Left hindlimb (tissue), 1 donor: ENCODE results near the gene ATF6B.

Experiments
- DNase-seq: peaks from one replicate; pipeline ENCODE4 v3.0.0-alpha.2; 2018

ATF6B gene

DNA sequence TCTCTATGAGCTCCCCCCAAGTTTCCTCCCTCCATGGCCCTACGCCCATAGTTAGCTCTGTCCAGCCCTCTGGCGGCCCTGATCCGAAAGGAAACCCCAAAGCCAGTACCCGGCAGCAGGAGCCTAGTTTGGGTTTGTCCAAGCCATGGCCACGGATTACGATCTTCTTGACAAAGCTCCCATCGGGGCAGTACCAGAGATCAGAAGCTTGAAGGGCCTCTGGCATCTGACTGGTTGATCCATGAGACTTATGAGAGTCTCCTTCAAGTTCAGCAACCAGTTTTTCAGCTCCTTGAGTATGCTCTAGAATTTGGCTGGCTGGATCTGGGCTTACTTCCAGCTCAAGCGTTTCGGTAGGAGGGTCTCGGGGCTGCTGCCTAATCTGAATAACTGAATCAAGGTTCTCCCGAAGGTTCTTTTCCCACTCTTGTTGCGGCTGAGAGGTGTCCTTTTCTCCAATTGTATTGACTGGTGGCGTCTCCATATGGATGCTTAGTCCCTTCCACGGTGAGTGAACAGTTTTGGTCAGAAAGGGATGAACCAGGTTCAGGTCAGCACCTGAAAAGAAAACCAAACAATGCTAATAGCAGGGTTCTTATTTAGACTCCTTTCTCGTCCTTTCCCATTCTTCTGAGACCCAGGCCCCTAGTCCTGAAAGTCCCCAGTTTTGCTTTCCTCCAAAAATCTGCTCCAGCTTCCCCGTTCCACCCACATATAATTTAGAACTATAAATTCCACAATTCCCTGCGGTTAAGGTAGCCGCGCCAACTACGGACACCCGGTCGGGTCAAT lies 1.4 kb upstream of the ATF6B start:
- no peak for DNase-seq

DNA sequence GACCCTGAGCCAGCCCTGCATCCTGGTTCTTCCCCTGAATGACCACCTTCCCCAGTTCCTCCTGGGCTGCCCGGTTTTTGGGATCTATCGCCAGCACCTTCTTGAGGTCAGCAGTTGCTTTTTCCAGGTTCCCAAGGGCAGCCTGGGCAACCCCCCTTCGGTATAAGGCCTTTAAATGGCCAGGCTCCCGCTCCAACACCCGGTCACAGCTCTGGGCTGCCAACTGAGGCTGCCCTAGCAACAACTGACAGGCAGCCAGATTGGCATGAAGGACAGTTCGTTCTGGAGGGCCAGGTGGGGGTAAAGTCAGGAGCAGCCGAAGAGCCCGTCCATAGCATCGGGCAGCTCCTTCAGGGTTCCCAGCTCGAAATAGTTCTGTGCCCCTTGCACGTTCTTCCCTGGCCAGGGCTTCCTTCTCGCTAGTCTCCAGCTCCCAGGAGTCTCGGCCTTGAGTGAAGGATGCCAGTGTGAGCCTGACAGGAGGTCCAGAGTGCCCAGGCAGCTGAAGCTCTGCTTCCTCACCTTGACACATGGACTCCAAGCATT lies 778 bp upstream of the ATF6B start:
- DNase-seq = peak; percentile 39

DNA sequence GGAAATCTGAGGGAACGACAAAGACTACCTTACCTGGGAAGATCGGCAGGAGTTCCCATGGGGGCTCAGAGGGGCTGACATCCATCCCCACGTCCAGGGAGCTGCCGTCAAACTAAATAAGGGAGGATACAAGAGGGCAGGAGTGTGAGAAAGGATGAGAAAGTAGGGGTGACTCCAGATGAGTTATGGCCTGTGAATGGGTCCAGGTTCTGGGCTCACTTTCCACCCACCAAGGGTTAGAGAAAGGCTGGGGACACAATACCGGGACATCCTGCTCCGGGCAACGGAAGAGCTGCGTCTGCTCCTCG lies 683 bp downstream of the ATF6B start:
- no peak for DNase-seq

DNA sequence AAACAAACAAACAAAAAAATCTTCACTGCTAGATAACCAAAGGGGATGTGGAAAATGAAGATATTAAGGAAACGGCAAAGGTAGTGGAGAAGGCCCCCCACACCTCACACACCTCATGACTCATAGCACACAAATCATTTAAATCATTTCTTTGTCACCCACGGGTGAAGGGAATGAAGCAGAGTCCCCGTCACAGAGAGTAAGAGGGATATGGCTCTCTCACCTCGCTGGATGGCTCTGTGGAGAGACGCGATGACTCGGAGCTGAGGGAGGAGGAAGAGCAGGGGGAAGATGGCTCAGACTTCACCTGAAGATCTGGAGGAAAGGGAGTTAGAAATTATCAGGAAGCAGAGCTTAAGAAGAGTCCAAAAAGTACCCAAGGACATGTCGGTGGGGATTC lies 1.2 kb downstream of the ATF6B start:
- no peak for DNase-seq

DNA sequence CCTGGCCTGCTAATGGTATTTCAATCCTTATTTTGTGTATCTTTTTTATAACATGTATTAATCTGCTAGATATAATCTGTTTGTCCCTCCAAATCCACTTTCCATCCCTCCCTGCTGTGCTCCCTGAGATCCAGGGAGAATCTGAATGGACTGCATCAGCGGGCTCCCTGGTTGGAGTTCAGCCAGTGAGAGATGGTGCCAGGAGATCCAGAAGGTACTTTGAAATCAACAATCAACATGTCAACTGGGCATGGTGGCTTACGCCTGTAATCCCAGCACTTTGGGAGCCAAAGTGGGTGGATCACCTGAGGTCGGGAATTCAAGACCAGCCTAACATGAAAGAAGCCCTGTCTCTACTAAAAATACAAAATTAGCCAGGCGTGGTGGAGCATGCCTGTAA lies 4.4 kb downstream of the ATF6B start:
- DNase-seq = no peak

DNA sequence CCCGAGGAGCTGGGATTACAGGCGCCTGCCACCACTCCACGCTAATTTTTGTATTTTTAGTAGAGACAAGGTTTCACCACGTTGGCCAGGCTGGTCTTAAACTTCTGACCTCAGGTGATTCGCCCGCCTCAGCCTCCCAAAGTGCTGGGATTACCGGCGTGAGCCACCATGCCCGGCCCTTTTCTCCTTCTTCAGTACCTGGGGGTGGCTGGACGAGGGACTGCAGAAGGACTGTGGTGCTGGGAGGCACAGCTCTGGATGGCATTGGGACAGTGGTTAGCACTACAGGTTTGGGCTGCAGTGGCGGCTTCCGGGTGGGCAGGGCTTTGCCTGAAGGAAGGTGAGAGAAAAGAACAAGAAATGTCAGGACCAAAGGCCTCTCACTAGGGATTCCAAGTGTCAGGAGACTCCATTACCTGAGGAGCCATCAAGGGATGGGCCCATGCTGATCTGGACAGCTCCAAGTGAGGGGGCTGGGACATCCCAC lies 7.4 kb downstream of the ATF6B start:
- peak; percentile 10 for DNase-seq

DNA sequence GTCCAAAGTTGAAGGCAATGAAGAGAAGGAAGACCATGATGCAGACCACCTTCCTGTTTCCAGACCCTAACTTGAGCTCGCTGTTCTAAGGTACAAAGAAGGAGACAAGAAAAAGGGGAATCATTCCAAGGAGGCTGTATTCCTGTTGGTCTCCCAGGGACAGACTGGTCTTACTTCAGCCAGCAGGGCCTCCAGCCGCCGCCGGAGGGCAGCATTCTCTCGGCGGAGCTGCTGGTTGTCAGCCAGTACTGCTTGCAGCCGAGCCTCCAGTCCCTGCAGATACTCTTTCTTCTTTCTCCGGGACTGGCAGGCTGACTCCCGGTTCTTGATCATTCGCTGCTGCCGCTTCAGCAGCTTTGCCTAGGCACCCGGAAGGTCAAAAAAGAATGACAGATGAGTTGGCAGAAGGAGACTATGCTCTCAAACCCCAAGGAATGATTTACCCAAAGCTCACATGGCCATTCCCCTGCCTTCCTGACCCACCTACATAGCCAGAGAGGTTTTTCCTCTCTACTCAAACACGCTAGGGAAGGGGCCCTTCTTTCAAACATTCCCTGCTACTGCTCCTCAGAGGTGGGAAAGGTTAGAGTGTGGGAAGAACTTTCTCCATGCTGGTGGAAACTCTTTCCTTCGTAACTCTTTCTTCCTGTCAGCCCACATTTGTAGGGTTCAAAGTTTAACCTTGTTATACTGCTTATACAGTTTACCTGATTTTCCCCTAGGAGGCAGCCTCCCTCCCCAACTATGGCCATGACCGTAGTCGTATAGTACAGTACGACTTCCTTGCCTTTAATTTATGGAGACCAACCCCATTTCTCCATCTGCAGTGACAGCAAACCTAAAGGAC lies 9.0 kb downstream of the ATF6B start:
- peak; percentile 88 for DNase-seq

DNA sequence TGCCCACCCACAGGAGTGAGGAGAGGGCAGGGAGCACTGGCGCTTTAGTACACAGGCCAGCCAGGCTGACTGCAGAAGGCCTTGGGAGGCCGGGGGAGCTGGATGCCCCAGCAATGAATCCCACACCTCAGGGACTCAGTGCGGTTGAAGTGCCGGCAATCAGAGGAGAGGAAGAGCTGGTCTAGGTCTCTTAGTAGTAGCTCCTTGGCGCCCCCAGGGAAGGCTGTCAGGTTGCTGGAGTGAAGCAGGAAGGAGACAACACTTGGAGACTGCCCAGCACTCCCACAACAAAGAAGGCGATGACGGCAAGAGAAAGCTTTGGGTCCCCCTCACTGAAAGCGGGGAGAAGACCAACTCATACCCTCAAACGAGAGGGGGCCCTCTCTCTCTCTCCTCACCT lies 10.6 kb downstream of the ATF6B start:
- no peak for DNase-seq

DNA sequence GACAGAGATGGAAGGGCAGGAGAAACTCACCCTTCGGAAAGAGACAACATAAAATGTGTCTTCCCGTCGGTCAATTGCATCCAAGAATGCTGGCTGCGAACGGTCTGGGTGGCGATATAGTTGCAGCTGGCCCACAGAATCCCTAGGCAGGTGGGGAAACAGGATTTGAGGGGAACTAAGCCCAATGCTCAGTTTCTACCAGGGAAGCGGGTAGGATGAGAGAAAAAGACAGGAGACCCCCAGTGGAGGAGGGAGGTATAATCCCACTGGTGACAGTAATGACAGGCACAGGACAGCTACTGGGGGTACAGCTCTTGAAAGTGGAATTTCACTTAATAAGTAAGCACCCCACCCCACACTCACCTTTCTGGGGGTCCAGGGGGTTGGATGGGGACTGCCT lies 11.4 kb downstream of the ATF6B start:
- DNase-seq = peak; percentile 25

DNA sequence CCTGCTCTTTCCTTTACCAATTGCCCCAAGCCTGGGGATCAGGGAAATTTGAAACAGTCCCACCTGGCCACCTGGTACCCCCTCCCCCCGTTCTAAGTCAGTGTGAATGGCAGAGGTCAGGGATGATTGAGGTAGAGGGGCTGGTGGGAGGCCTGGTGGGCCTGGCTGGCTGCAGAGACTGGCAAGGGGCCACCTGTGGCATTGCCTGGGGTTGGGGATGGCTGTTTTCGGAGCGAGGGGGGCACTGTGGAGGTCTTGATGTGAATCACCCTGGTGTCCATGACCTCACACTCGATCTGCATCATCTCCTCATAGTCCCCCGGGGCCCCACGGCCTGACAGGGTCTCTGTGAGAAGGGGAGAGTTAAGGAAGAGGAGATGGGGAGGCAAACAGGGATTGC lies 12.4 kb downstream of the ATF6B start:
- no peak for DNase-seq

DNA sequence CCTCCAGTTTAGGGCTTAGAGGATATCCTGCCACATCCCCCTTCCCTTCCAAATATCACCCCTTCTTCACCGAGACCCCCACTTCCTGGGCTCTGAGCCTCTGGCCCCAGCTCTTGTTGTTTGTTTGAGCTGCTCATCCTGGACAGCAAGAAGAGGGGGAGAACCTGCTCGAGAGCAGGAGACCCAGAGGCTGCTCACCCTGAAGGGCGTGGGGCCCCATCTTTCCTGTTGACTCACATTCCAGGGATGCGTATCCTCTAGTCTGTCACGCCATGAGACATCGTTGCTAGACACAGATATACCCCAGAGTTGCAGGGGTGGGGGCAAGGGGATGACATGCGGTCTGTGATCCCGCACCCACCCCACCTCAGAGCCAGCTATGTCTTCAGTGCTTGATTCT lies 13.2 kb downstream of the ATF6B start:
- peak; percentile 42 for DNase-seq

DNA sequence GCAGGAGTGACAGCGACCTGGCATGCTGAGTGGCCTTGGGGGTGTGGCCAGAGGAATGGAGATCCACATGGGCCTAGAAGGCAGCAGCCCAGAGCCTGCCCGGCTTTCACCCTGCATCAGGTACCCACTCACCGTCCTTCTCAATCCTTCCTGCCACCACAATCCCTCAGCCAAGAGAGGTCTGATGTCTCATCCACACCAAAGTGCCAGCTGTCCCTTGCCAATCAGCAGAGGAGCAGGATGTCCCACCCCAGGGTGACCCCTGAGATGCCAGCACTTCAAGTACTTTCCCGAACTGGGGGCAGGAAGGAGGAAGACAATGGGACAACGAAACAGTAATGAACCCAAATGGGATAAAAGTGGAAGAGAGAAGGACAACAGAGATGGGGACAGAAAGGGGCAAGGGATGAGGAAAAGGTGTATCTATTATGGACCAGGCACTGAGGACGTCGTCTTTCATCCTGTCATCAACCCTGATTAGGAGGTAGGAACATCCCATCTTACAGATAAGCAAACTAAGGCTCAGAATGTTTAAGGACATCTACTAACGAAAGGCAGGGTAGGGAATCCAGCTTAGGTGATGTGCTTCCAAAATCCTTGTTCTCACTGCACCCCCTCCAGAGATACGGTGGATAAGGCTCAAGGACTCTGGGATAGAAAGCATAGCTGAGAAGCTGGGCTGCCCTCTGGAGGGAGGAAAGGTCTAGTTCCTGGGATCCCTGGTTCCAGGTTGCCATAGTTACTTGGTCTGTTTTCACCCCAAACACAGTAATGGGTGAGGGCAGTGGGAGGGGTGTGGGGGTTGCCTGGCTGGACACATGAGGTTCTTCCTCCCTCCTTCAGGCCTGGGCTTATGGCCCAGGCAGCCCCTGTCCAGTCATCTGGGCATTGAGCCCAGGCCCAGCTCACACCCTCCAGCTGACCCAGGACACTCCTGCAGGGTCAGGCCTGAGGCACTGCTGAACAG lies 14.4 kb downstream of the ATF6B start:
- DNase-seq = peak; percentile 92

DNA sequence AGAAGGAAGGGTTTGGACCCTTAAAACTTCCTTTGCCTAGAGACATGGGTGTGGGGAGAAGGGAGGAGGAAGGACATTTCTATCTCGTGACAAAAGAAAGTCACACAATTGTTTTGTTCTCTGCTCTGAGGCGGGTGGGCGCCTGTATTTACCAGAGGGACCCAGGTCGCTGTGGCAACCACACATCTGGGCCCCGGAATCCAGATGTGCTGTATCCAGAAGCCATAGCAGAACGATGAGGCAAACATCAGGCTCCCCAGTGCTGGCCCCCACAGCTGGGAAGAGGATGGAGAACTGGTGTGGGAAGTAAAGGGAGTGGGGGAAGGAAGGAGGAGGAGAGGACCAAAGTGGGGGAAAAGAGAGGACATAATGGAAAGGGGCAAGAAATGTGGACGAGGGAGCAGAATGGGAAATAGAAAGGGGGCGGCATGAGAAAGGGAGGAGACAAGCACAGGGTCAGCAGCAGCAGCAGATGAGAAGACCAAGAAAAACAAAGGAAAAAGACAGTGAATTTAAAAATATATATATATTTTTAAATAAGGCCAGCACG lies 15.5 kb downstream of the ATF6B start:
- peak; percentile 91 for DNase-seq

DNA sequence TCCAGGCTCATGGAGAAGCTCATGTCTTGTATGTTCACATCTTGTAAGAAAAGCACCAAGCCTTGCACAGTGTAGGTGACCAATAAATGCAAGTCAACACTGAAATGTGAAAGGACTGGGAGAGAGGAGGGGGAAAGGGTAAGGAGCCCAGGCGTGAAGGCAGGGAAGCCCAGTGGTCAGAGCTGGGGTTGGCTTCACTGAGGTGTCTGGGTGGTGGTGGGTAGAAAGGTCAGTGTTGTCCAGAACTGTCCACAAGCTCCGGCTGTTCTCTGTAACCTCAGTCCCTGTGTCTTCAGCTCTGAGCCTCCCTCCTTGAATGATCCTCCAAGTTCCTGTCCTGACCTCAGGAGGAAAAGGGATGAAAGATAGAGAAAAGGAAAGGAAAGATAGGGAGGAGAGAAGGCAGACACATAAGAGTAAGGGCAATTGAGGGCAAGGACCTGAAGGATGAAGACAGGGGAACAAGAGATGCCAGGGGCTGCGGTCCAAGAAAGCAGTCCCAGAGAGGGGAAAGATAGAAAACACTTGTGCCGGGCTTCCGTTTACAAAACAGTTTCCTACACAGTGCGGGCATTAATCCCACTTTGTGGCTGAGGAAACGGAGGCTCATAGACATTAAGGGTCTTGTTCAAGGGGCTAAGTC lies 16.5 kb downstream of the ATF6B start:
- DNase-seq = no peak

DNA sequence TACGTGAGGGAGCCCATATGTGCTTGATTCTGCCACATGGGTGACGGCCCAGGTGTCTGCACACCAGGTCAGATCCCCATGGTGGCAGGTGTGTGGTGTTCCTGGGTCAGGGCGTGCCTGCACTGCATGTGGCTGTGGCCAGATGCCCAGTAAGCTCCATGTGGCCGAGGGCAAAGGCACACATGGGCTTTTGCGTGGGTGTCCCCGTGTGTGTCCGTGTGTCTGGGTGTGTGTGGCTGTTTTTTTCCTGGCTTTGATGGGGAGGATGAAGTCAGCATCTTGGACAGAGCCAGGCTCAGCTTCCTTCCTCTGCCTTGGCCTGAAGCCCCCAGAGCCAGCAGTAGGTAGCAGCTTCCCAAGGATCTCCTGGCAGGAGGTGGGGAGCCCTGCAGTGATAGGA lies 17.4 kb downstream of the ATF6B start:
- no peak for DNase-seq

DNA sequence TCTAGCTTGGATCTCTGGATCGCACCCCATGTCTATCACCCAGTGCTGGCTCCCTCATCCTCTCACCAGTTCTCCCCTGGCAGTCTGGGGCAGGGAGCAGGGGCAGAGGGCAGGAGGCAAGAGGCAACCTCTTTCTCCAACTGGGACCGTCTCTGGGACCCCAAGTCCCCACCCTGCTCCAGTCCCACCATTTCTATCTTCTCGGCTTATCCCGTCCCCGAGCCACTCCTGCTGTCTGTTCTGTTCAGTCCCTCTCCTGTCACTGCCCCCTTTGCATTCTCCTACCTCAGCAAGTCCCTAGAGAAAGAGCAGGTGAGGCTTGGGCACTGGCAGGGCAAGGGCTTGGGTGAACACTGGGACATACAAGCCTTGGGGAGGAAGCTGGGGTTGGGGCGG lies 18.3 kb downstream of the ATF6B start:
- no peak for DNase-seq

DNA sequence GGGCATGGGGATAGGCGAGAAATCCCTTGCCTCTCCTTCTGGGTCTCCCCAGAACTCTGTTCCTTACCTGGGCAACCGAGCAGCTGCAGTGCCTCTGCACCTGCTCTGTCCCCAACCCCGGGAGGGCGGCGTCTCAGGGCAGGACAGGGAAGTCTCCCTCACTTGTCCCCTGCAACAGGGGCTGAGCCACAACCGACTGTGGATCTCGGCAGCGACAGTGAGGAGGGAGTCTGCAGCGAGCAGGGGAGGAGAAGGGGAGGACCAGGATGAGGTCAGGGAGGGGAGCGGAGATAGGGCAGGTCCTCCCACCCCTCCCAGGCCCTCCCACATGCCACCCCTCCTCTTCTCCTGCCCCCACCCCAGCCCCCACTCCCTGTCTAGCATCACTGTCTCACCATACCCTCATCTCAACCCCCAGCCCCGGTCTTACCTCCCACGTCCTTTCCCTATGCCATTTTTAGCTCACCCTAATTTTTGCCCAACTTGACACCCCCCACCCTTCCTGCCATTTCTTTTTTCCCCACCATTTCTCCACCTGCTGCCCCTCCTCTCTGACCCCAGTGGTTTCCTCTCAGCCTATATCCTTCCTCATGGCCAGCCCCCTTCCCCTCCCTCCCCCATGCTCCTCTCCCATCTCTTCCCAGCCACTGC lies 18.8 kb downstream of the ATF6B start, which contains the start of gene TNXB:
Gene TNXB (minus strand): TSS at position 225 of the 651 bp plus-strand sequence. CDS start 11,140 bp downstream, outside the sequence.
- peak; percentile 70 for DNase-seq

DNA sequence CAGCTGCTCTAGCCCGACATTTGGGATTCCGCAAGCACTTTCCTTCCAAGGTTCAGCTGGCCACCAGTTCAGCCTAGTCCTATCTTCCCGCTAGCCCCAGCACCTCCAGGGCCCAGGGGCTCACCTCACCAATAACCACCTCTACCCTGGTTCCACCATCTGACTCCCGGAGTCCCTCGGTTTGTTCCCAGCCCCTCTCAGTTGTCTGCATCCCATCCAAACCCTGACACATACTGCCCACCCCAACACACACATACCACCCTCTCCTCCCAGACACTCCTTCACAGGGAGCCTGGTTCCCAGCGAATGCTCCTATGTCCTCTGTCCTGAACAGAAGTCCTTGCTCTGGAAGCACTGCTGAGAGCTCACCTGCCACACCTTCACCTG lies 19.3 kb downstream of the ATF6B start:
- no peak for DNase-seq

DNA sequence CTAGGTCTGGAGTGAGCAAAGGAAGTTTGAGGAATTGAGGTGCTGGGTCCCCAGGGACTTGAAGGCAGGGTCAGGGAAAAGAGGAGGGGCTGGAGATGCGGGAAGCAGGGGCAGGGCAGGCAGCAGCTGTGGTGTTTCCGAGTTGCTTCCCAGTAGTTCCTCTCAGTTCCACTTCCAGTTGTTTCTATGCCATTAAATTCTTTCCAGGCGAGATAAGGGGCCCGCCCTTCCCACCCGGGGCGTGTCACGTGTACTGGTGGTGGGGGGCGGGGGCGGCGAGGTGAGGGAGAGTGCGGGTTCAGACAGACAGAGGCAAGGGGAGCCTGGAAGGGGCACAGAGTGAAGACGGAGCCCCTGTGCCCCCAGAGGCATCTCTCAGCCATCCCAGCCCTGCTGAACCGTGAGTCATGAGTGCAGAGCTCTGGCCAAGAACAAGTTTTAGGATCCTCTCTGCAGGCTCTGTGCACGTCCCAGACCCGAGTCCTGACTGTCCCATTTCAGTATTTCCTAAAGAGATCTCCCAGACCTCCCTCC lies 19.9 kb downstream of the ATF6B start:
- DNase-seq = peak; percentile 90

DNA sequence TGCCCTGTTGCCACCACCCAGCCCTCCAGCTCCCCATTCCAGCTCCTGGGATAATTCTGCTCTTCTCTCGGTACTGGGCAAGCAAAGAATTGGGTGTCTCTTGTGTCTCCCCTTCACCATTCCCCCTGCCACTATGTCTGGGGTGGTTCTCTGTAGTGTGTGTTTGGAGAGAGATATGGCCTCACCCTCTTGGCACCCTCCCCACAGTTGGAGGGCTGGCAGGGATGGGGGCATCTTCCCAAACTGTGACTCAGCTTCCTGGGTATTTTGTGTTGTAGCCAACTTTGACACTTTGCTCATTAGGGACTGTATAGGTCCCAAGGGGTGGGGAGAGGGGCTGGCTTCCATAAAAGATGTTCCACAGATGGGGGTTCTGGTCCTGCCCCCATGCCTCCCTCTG lies 20.6 kb downstream of the ATF6B start:
- no peak for DNase-seq

DNA sequence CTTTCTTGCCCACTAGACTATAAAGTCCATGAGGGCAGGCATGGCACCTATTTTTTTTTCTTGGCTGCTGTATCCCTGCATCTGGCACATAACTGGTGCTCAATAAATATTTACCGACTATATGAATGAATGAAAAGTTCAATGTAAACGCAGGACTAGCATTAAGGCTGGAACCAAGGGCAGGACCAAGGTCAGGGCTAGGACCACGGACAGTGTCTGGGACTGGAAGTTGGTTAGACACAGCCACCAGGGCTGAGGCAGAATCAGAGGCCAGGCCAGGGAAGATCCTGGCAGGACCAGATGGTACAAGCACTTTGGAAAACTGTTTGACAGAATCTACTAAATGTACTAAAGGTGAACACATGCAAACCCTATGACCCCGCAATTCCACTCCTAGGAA lies 22.6 kb downstream of the ATF6B start:
- DNase-seq = no peak
